Motor neuron (in vitro differentiated cells): Measurements from ENCODE around the gene TLR5. TPM values are rescaled to one million over a fixed set of nuclear protein-coding genes. Genes with fewer than 3 reads are reported as not detected.

Source experiments
- ATAC-seq, 8 experiments: fragments of 200-7000 bp; cut with Tn5 transposase; replicated peaks in 6 of 8; 2 replicates each; pipeline ENCODE4 v1.8.0; 2021; ENCODE audit warnings: mild to moderate bottlenecking in 8 of 8, moderate library complexity in 8 of 8
- H3K27ac ChIP-seq, 2 donors: fragments of 250-450 bp; sonication (Bioruptor Pico); 2 replicates each; pipeline ENCODE4 v1.9.0; 2021; ENCODE audit warnings: antibody characterized with exemption in 2 of 2, mild to moderate bottlenecking in 2 of 2, moderate library complexity in 1 of 2
- H3K4me1 ChIP-seq, 2 donors: fragments of 250-450 bp; sonication (Bioruptor Pico); replicated peaks in 1 of 2; 2 replicates each; pipeline ENCODE4 v1.6.1; 2021; ENCODE audit warnings: antibody characterized with exemption in 2 of 2, mild to moderate bottlenecking in 2 of 2, moderate library complexity in 1 of 2
- H3K4me3 ChIP-seq, 5 donors: fragments of 250-450 bp; sonication (Bioruptor Pico); 2 replicates each; pipeline ENCODE4 v1.9.0; 2021; ENCODE audit warnings: antibody characterized with exemption in 5 of 5, mild to moderate bottlenecking in 5 of 5, moderate library complexity in 4 of 5
- WGBS, 10 experiments: fragments of 450-650 bp; shearing (Covaris generic); methylation state at CpG; one replicate each; pipeline ENCODE4 v1.0.0; 2022; 5-methylcytosine and 5-hydroxymethylcytosine counted together
- in situ Hi-C, 9 experiments: fragments of 400-800 bp; cut with MboI; loops; one replicate each; pipeline ENCODE4 v1.15.0; 2021; ENCODE audit warnings: low sequenced_read_pairs in 9 of 9, low pct_unique_long_range_greater_than_20kb in 2 of 9; ENCODE audit not compliant: unreplicated experiment in 9 of 9
- total RNA-seq, 8 experiments: library from RNA; unstranded; fragments of 300-600 nt; gene quantifications; 2 replicates each; pipeline versions ENCODE4 v1.2.3 to v1.2.4, GENCODE V29; 2022

The TLR5 gene
- total RNA-seq, 8 experiments from 2014 or later: 0.29 to 9.8 (median 2.0) TPM

DNA sequence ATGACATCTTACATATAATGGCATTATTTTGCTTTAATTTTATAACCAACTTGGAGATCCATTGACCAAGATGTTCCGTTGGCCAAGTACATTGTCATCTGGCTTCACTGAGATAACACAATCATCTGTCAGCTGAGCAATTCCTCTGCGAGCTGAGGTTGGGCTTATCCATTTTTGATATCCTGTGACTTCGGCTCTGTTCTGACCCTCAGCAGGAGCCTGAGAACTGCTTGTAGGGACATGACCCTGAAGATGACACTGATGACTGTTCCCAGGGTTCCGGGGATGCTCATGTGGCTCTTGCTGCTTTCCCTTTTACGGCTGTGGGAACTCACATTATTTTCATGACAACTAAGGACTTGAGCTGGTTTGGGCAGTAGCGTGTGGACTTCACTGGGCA, 51.2 kb downstream of the TLR5 start:
- H3K4me3 ChIP-seq: no peak overlapping the region
- peaks cover 0 to 5% of the 10 kb centered on the region in 2 donors for H3K4me1 ChIP-seq
- WGBS, 10 experiments: 61 to 91% (median 86%) methylated on average over 2 to 6 of the region's 6 CpGs
- no peak overlapping the region for H3K27ac ChIP-seq
- in situ Hi-C loops: loop anchor here in 4 of 9 experiments (25.0 kb wide), 2 partner anchors 305 to 630 kb away; no protein-coding TSS in a partner anchor
- no peak for ATAC-seq

DNA sequence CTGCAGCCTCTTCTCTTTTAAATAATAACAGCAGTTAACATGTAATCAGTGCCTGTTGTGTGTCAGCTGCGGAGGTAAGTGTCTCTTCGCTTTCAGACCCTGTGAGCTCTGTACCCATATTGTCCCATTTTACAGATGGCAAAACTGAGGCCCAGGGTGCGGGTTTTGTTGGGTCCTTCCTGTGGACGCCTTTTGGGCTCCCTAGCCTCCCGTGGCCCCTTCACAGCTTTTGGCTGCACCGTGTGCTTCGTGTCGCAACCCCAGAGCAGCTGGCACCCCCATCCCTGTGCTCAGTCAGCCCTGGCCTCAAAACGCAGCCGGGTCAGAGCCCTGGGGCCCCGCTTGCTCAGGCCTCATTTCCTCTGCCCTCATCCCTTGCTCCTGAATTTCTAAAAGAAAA, 53.8 kb downstream of the TLR5 start:
- no peak overlapping the region for H3K4me3 ChIP-seq
- ATAC-seq: no peak
- WGBS, 10 experiments: 90 to 100% (median 91%) methylated on average over 2 to 10 of the region's 11 CpGs; no CpG with 5 or more reads in 2 of the 10 experiments
- peaks cover 0 to 5% of the 10 kb centered on the region in 2 donors for H3K4me1 ChIP-seq
- in situ Hi-C loops: loop anchor here in 7 of 9 experiments (10.0 to 25.0 kb wide), 3 partner anchors 294 to 627 kb away; no protein-coding TSS in a partner anchor
- no peak overlapping the region for H3K27ac ChIP-seq

DNA sequence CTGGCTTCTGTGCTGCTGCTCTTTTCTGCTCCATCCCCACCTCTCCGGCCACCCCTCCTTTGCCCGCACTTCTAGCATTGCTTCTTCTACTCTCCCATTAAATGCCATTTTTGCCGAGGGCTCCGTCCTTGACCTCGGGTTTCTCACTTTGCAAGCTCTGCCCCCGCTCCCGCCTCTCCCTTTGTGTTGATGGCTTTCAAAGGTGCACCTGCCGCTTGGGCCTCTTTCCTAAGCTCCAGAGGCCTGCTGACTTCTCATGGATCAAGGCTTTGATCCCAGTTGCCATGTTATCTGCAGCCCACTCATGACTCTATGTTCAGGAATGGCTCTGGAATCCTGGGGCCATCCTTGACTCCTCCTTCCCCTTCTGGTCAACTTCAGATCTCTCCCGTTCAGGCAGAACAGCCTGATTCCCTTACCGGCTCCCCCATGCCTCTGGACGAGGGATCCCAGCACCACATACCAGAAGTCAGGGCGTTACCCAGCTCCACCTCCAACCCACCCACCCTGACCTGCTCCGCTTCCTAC, 54.3 kb downstream of the TLR5 start:
- no peak overlapping the region for H3K4me3 ChIP-seq
- ATAC-seq: no peak
- in situ Hi-C loops: loop anchor here in 7 of 9 experiments (10.0 to 25.0 kb wide), 3 partner anchors 294 to 626 kb away; no protein-coding TSS in a partner anchor
- no peak overlapping the region for H3K27ac ChIP-seq
- WGBS, 10 experiments: 72 to 100% (median 88%) methylated on average over 1 to 13 of the region's 13 CpGs; no CpG with 5 or more reads in 2 of the 10 experiments
- peaks cover 0 to 5% of the 10 kb centered on the region in 2 donors for H3K4me1 ChIP-seq

DNA sequence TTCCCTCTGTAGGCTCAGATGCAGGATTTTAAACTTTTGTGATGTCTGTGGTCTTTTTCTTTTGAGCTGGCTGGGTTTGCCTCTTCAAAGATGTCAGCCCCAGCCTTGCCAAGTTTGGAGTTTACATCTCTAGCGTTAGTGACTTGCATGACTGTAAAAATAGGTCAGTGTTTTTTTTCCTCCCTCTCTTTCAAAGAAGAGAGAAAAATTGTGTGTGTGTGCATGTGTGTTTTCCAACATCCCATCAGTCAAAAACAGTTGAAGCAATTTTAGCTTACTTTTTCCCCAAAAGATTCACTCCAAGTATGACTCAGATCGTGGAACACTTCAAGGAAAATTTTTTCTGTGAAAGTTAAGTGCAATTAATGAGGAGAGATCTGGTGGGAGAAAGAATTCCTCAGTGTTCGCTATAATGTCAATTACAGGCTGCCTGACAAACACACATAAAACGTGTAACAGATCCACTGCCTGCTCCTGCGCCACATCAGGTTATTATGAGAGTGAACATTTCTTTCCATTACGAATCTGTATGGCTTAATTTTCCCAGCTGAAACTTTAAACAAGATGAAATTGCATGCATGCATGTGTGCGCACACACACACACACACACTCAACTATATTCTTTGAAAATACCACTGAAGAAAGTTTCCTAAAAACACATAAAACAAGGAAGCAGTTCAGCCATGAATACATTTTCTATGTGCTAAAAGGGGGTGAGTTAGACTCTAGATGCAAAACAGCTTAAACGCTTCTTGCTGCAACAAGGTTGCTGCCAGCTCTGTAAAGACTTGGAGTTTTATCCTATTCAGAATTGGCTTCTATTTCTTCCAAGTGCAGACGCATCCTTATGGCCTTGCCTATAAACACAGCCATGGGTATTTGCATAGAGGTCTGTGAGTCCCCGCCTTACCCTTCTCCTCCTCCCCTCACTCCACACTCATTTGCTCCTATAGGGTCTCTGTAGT, 55.5 kb downstream of the TLR5 start:
- Histone ChIP-seq H3K4me3 (no peak overlapping the region), H3K27ac (no peak overlapping the region), H3K4me1 (peaks cover 0 to 5% of the 10 kb centered on the region in 2 donors)
- WGBS, 10 experiments: 0 to 77% (median 67%) methylated on average over 1 to 10 of the region's 10 CpGs
- in situ Hi-C loops: loop anchor here in 7 of 9 experiments (10.0 to 25.0 kb wide), 3 partner anchors 293 to 625 kb away; no protein-coding TSS in a partner anchor
- peak in 2 of 8 experiments; percentile 39 to 42 for ATAC-seq

DNA sequence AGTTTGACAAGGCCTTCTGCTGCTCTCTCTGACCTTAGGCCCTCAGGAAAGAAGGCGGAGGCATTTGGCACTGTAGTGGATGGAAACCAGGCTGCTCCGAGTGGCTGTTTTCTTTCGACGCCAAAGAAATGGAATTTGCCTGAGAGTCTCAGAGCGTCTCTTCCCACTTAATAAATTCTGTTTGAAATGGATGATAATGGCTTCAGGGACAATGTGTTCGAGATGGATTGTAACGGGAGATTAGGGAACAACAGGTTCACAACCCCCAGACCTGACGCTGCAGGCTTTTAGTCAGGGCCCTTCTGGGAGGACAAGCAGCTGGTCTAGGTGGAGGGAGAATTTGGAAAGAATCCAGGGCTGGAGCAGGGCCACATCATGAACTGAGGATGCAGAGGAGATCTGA, 58.6 kb downstream of the TLR5 start:
- ATAC-seq: no peak
- Histone ChIP-seq H3K4me3 (no peak overlapping the region), H3K27ac (no peak overlapping the region), H3K4me1 (no peaks in the 10 kb centered on the region)
- in situ Hi-C loops: loop anchor here in 7 of 9 experiments (10.0 to 25.0 kb wide), 3 partner anchors 290 to 622 kb away; no protein-coding TSS in a partner anchor
- WGBS, 10 experiments: 50 to 93% (median 83%) methylated on average over 1 to 8 of the region's 8 CpGs; no CpG with 5 or more reads in 3 of the 10 experiments

DNA sequence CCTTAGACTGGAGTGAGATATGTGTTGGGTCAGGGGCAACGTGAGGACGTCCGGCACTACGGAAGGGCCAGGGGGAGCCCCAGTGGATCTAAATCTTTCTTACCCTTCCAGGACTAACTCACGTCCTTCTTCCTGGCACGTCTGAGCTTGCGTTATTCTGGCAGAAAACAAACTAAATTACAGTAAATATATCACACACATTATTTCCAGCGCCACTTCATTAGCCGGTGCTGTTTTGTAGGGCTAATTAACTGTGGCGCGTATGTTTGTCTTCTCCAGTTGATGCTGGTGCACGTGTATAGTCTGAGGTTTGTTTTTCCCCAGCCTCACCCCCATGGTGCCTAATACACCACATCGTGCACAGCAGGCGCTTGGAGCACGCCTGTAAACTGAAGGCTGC, 59.2 kb downstream of the TLR5 start:
- no peak for ATAC-seq
- no peak overlapping the region for H3K4me3 ChIP-seq
- in situ Hi-C loops: loop anchor here in 7 of 9 experiments (10.0 to 25.0 kb wide), 3 partner anchors 289 to 622 kb away; no protein-coding TSS in a partner anchor
- WGBS, 10 experiments: 84 to 95% (median 90%) methylated on average over 3 to 14 of the region's 15 CpGs; no CpG with 5 or more reads in 3 of the 10 experiments
- H3K27ac ChIP-seq: no peak overlapping the region
- H3K4me1 ChIP-seq: no peaks in the 10 kb centered on the region

DNA sequence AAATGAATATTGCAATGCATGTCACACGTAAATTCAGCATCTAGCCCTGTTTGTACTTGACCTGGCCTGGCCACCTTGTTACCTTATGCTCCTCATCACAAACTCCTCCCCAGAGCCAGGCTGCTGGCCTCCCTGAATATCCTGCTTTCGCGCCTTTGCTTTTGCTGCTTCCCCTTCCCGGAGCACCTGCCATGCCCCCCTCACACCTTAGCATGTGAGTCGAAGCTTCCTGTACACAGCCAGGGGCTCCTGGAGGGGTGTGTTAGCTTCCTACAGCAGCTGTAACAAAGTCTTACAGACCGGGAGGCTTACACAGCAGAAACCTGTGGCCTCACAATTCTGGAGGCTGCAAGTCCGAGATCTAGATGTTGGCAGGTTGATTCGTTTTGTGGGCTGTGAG, 60.1 kb downstream of the TLR5 start:
- ATAC-seq: no peak
- in situ Hi-C loops: loop anchor here in 7 of 9 experiments (10.0 to 25.0 kb wide), 3 partner anchors 288 to 621 kb away; no protein-coding TSS in a partner anchor
- Histone ChIP-seq H3K27ac (no peak overlapping the region), H3K4me1 (no peaks in the 10 kb centered on the region), H3K4me3 (no peak overlapping the region)
- WGBS, 10 experiments: 40 to 100% (median 79%) methylated on average over 1 to 8 of the region's 8 CpGs; no CpG with 5 or more reads in 4 of the 10 experiments

DNA sequence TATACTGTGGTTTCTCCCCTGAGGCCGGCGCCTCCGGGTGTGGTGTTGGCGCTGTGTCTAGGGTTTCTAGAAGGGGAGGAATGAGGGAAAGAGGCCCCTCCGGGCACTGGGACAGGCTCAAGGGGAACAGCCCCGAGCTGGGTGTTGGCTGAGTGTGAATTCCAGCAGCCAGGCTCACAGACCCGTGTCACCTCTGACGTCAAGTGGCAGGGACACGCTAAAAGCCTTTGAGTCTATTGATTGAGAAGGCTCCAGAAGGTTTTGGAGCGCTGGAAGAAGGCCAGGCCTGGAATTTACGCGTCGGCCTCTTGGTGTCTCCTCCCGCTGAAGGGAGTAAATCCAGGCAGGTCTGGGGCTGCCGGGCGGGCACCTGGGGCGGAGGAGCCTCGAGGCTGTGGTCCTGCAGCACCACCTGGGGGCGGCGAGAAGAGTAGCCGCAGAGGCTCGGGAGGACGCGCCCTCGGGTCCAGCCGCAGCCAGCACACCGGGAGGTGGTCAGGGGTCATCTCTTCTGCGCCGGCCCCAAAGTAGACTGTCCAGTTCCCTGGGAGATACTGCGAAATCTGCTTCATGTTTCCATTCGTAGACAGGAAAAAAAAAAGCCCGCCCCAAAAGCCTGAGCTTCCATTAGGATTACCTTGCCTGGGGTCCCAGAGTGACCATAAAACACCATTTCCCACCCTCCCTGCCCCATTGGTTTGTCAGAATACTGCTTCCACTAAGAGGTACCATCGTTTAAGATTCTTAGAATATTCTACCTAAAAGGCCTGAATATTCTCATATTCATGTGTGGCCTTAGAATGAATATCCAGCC, 61.7 kb downstream of the TLR5 start:
- H3K4me3 ChIP-seq: peak overlapping the region in 2 of 5 donors; percentile 0 to 8
- no peaks in the 10 kb centered on the region for H3K4me1 ChIP-seq
- no peak overlapping the region for H3K27ac ChIP-seq
- in situ Hi-C loops: loop anchor here in 7 of 9 experiments (10.0 to 25.0 kb wide), 3 partner anchors 287 to 619 kb away; no protein-coding TSS in a partner anchor
- peak; percentile 94 to 99 (median 97) for ATAC-seq
- 0 to 27% (median 5%) methylated on average over 1 to 17 of the region's 33 CpGs; no CpG with 5 or more reads in 3 of the 10 experiments for WGBS, 10 experiments

DNA sequence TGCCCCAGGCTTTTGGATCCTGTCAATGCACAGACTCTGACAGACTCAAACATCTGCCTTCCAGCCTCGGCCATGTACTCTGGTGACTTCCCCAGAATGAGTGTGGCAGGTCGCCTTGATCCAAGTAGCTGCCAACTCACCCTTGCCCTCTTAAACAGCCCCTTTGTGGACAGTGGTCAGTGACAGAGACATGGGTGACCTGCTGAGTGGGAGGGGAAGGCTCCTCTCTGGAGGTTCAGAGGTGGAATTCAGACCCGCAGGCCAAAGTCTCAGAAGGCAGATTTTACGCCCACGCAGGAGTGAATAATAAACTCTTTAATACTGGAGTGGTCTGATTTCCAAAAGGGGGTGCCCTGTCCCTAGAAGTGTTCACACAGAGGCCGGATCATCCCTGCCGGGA, 63.5 kb downstream of the TLR5 start:
- Histone ChIP-seq H3K4me3 (no peak overlapping the region), H3K4me1 (no peaks in the 10 kb centered on the region), H3K27ac (no peak overlapping the region)
- in situ Hi-C loops: loop anchor here in 4 of 9 experiments (25.0 kb wide), 2 partner anchors 292 to 617 kb away; no protein-coding TSS in a partner anchor
- 75 to 100% (median 86%) methylated on average over 1 to 7 of the region's 7 CpGs; no CpG with 5 or more reads in 3 of the 10 experiments for WGBS, 10 experiments
- no peak for ATAC-seq

DNA sequence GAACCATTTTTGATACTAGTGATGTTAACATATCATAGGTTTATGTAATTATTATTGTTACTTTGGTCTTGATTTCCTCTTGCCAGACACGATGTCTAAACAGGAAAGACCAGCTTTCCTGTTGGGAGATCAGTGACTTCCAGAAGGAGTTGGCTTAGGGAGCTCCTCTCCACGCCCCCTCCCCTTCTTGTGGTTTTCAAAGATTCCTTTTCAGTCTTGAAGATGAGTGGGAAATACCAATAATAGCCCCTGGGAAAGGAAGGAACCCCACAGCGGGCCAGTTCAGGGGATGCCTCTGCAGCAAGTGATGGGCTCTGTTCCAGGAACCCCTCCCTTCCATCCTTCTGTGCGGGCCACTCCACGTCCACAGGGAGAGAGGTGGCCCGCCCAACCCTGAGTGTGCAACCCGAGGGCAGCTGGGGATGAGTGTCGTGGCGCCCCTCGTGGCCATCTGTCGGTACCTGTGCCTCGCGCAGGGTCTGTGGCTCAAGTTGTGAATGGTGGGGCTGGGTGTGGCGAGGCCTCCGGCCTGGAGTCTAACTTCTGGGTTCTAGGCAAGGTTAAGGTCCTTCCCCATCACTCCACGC, 65.7 kb downstream of the TLR5 start:
- no peak for ATAC-seq
- WGBS, 10 experiments: 78 to 93% (median 90%) methylated on average over 2 to 9 of the region's 16 CpGs; no CpG with 5 or more reads in 5 of the 10 experiments
- Histone ChIP-seq H3K4me1 (no peaks in the 10 kb centered on the region), H3K4me3 (no peak overlapping the region), H3K27ac (no peak overlapping the region)
- in situ Hi-C loops: loop anchor here in 4 of 9 experiments (25.0 kb wide), 2 partner anchors 290 to 615 kb away; no protein-coding TSS in a partner anchor

DNA sequence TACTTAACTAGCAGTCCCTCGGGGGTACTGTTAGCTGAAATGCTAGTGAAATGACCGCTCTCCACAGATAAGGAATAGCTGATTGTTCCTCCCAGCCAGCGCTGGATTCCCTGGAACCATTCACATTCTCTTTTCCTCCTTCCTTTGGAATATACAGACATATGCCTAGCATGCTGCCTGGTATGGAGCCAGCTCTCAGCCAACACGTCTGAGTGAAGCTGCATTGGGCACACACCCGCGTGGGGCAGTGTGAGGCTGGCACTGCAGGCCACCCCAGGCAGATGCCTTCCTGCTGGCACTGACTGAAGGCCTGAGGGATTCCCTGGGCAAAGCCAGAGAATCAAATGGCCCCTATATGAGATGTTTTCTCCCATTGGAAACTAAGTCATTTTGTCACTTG, 66.7 kb downstream of the TLR5 start:
- no peak for ATAC-seq
- Histone ChIP-seq H3K27ac (no peak overlapping the region), H3K4me1 (no peaks in the 10 kb centered on the region), H3K4me3 (no peak overlapping the region)
- WGBS, 10 experiments: 67 to 100% (median 83%) methylated on average over 1 to 6 of the region's 6 CpGs; no CpG with 5 or more reads in 2 of the 10 experiments
- in situ Hi-C loops: loop anchor here in 4 of 9 experiments (25.0 kb wide), 2 partner anchors 289 to 614 kb away; no protein-coding TSS in a partner anchor
